ENCODE results near the gene UBE3B.

The UBE3B gene

GRCh38 chr12:109500406-109501185, 23.2 kb downstream of the UBE3B start:
- Histone ChIP-seq H3K9ac (ENCODE audit: low read depth, low read length) (no peak overlapping the region), H3K4me1 (ENCODE audit: control insufficient read depth, insufficient read depth, low read length) (no peaks in the 10 kb centered on the region), H3K27ac (ENCODE audit: low read depth, low read length) (no peak overlapping the region), H3K36me3 (ENCODE audit: control insufficient read depth, insufficient read depth, low read length) (peaks cover 70% of the 10 kb centered on the region), H3K27me3 (ENCODE audit: control insufficient read depth, insufficient read depth, low read length) (no peaks in the 10 kb centered on the region), H3K4me3 (ENCODE audit: low read depth, low read length) (no peak overlapping the region), H3K9me3 (ENCODE audit: control insufficient read depth, insufficient read depth, low read length) (no peaks in the 10 kb centered on the region)

- no peaks in the 10 kb centered on the region for H3K4me1 ChIP-seq (ENCODE audit: control insufficient read depth, insufficient read depth, low read length)
- H3K36me3 ChIP-seq (ENCODE audit: control insufficient read depth, insufficient read depth, low read length): peaks cover 73% of the 10 kb centered on the region
- no peaks in the 10 kb centered on the region for H3K27me3 ChIP-seq (ENCODE audit: control insufficient read depth, insufficient read depth, low read length)
- no peak overlapping the region for H3K4me3 ChIP-seq (ENCODE audit: low read depth, low read length)
- no peak overlapping the region for H3K9ac ChIP-seq (ENCODE audit: low read depth, low read length)
- no peak overlapping the region for H3K27ac ChIP-seq (ENCODE audit: low read depth, low read length)
- H3K9me3 ChIP-seq (ENCODE audit: control insufficient read depth, insufficient read depth, low read length): no peaks in the 10 kb centered on the region
Measured at GRCh38 chr12:109501299-109501698, 23.9 kb downstream of the UBE3B start.

- peaks cover 81% of the 10 kb centered on the region for H3K36me3 ChIP-seq (ENCODE audit: control insufficient read depth, insufficient read depth, low read length)
- H3K27ac ChIP-seq (ENCODE audit: low read depth, low read length): no peak overlapping the region
- no peaks in the 10 kb centered on the region for H3K4me1 ChIP-seq (ENCODE audit: control insufficient read depth, insufficient read depth, low read length)
- no peak overlapping the region for H3K9ac ChIP-seq (ENCODE audit: low read depth, low read length)
- H3K27me3 ChIP-seq (ENCODE audit: control insufficient read depth, insufficient read depth, low read length): no peaks in the 10 kb centered on the region
- no peaks in the 10 kb centered on the region for H3K9me3 ChIP-seq (ENCODE audit: control insufficient read depth, insufficient read depth, low read length)
- no peak overlapping the region for H3K4me3 ChIP-seq (ENCODE audit: low read depth, low read length)
Measured at GRCh38 chr12:109502332-109502731, 24.9 kb downstream of the UBE3B start.

- Histone ChIP-seq H3K36me3 (ENCODE audit: control insufficient read depth, insufficient read depth, low read length) (peaks cover 83% of the 10 kb centered on the region), H3K4me1 (ENCODE audit: control insufficient read depth, insufficient read depth, low read length) (no peaks in the 10 kb centered on the region), H3K4me3 (ENCODE audit: low read depth, low read length) (no peak overlapping the region), H3K27ac (ENCODE audit: low read depth, low read length) (no peak overlapping the region), H3K9me3 (ENCODE audit: control insufficient read depth, insufficient read depth, low read length) (no peaks in the 10 kb centered on the region), H3K27me3 (ENCODE audit: control insufficient read depth, insufficient read depth, low read length) (no peaks in the 10 kb centered on the region), H3K9ac (ENCODE audit: low read depth, low read length) (no peak overlapping the region)
Measured at GRCh38 chr12:109503611-109504010, 26.2 kb downstream of the UBE3B start.

- Histone ChIP-seq H3K27me3 (ENCODE audit: control insufficient read depth, insufficient read depth, low read length) (no peaks in the 10 kb centered on the region), H3K9ac (ENCODE audit: low read depth, low read length) (no peak overlapping the region), H3K36me3 (ENCODE audit: control insufficient read depth, insufficient read depth, low read length) (peaks cover 83% of the 10 kb centered on the region), H3K4me3 (ENCODE audit: low read depth, low read length) (no peak overlapping the region), H3K27ac (ENCODE audit: low read depth, low read length) (no peak overlapping the region), H3K9me3 (ENCODE audit: control insufficient read depth, insufficient read depth, low read length) (no peaks in the 10 kb centered on the region), H3K4me1 (ENCODE audit: control insufficient read depth, insufficient read depth, low read length) (no peaks in the 10 kb centered on the region)
Measured at GRCh38 chr12:109504068-109504467, 26.6 kb downstream of the UBE3B start.

- no peak overlapping the region for H3K4me3 ChIP-seq (ENCODE audit: low read depth, low read length)
- peaks cover 67% of the 10 kb centered on the region for H3K36me3 ChIP-seq (ENCODE audit: control insufficient read depth, insufficient read depth, low read length)
- H3K9ac ChIP-seq (ENCODE audit: low read depth, low read length): no peak overlapping the region
- no peaks in the 10 kb centered on the region for H3K27me3 ChIP-seq (ENCODE audit: control insufficient read depth, insufficient read depth, low read length)
- no peak overlapping the region for H3K27ac ChIP-seq (ENCODE audit: low read depth, low read length)
- H3K9me3 ChIP-seq (ENCODE audit: control insufficient read depth, insufficient read depth, low read length): no peaks in the 10 kb centered on the region
- no peaks in the 10 kb centered on the region for H3K4me1 ChIP-seq (ENCODE audit: control insufficient read depth, insufficient read depth, low read length)
Measured at GRCh38 chr12:109510196-109510595, 32.8 kb downstream of the UBE3B start.

GRCh38 chr12:109512608-109513007, 35.2 kb downstream of the UBE3B start:
- Histone ChIP-seq H3K9me3 (ENCODE audit: control insufficient read depth, insufficient read depth, low read length) (no peaks in the 10 kb centered on the region), H3K27ac (ENCODE audit: low read depth, low read length) (no peak overlapping the region), H3K4me3 (ENCODE audit: low read depth, low read length) (no peak overlapping the region), H3K27me3 (ENCODE audit: control insufficient read depth, insufficient read depth, low read length) (no peaks in the 10 kb centered on the region), H3K36me3 (ENCODE audit: control insufficient read depth, insufficient read depth, low read length) (peaks cover 63% of the 10 kb centered on the region), H3K4me1 (ENCODE audit: control insufficient read depth, insufficient read depth, low read length) (no peaks in the 10 kb centered on the region), H3K9ac (ENCODE audit: low read depth, low read length) (no peak overlapping the region)

- Histone ChIP-seq H3K4me1 (ENCODE audit: control insufficient read depth, insufficient read depth, low read length) (no peaks in the 10 kb centered on the region), H3K27ac (ENCODE audit: low read depth, low read length) (no peak overlapping the region), H3K9ac (ENCODE audit: low read depth, low read length) (no peak overlapping the region), H3K9me3 (ENCODE audit: control insufficient read depth, insufficient read depth, low read length) (no peaks in the 10 kb centered on the region), H3K4me3 (ENCODE audit: low read depth, low read length) (no peak overlapping the region), H3K36me3 (ENCODE audit: control insufficient read depth, insufficient read depth, low read length) (peaks cover 62% of the 10 kb centered on the region), H3K27me3 (ENCODE audit: control insufficient read depth, insufficient read depth, low read length) (no peaks in the 10 kb centered on the region)
Measured at GRCh38 chr12:109513051-109513450, 35.6 kb downstream of the UBE3B start.

- Histone ChIP-seq H3K9ac (ENCODE audit: low read depth, low read length) (no peak overlapping the region), H3K9me3 (ENCODE audit: control insufficient read depth, insufficient read depth, low read length) (no peaks in the 10 kb centered on the region), H3K27me3 (ENCODE audit: control insufficient read depth, insufficient read depth, low read length) (no peaks in the 10 kb centered on the region), H3K36me3 (ENCODE audit: control insufficient read depth, insufficient read depth, low read length) (peaks cover 53% of the 10 kb centered on the region), H3K4me3 (ENCODE audit: low read depth, low read length) (no peak overlapping the region), H3K27ac (ENCODE audit: low read depth, low read length) (no peak overlapping the region), H3K4me1 (ENCODE audit: control insufficient read depth, insufficient read depth, low read length) (no peaks in the 10 kb centered on the region)
Measured at GRCh38 chr12:109513977-109514376, 36.5 kb downstream of the UBE3B start.

GRCh38 chr12:109517619-109518018, 40.2 kb downstream of the UBE3B start:
- Histone ChIP-seq H3K27ac (ENCODE audit: low read depth, low read length) (no peak overlapping the region), H3K9me3 (ENCODE audit: control insufficient read depth, insufficient read depth, low read length) (no peaks in the 10 kb centered on the region), H3K36me3 (ENCODE audit: control insufficient read depth, insufficient read depth, low read length) (peaks cover 64% of the 10 kb centered on the region), H3K27me3 (ENCODE audit: control insufficient read depth, insufficient read depth, low read length) (no peaks in the 10 kb centered on the region), H3K4me3 (ENCODE audit: low read depth, low read length) (no peak overlapping the region), H3K4me1 (ENCODE audit: control insufficient read depth, insufficient read depth, low read length) (no peaks in the 10 kb centered on the region), H3K9ac (ENCODE audit: low read depth, low read length) (no peak overlapping the region)

GRCh38 chr12:109518820-109519665, 41.6 kb downstream of the UBE3B start:
- peak overlapping the region; percentile 22 for H3K27ac ChIP-seq (ENCODE audit: low read depth, low read length)

More at GRCh38 chr12:109518820-109519665, 41.6 kb downstream of the UBE3B start:
- no peak overlapping the region for H3K4me3 ChIP-seq (ENCODE audit: low read depth, low read length)
- no peaks in the 10 kb centered on the region for H3K27me3 ChIP-seq (ENCODE audit: control insufficient read depth, insufficient read depth, low read length)
- 0 out of 2 replicates have a peak overlapping the region, but pooled peaks have one; percentile 2 for H3K9ac ChIP-seq (ENCODE audit: low read depth, low read length)
- H3K9me3 ChIP-seq (ENCODE audit: control insufficient read depth, insufficient read depth, low read length): no peaks in the 10 kb centered on the region
- H3K4me1 ChIP-seq (ENCODE audit: control insufficient read depth, insufficient read depth, low read length): no peaks in the 10 kb centered on the region
- H3K36me3 ChIP-seq (ENCODE audit: control insufficient read depth, insufficient read depth, low read length): peaks cover 66% of the 10 kb centered on the region

Data from HUES48 (cell line).